CD4-positive, alpha-beta T cell treated with Interleukin-12 subunit alpha and Interleukin-12 subunit beta, for 1 hour (primary cell): ENCODE measurements around the gene LRRC4C.

ENCODE experiments used
- DNase-seq: peaks from one replicate; pipeline ENCODE4 v3.0.0-alpha.2; 2020

Gene LRRC4C

DNA sequence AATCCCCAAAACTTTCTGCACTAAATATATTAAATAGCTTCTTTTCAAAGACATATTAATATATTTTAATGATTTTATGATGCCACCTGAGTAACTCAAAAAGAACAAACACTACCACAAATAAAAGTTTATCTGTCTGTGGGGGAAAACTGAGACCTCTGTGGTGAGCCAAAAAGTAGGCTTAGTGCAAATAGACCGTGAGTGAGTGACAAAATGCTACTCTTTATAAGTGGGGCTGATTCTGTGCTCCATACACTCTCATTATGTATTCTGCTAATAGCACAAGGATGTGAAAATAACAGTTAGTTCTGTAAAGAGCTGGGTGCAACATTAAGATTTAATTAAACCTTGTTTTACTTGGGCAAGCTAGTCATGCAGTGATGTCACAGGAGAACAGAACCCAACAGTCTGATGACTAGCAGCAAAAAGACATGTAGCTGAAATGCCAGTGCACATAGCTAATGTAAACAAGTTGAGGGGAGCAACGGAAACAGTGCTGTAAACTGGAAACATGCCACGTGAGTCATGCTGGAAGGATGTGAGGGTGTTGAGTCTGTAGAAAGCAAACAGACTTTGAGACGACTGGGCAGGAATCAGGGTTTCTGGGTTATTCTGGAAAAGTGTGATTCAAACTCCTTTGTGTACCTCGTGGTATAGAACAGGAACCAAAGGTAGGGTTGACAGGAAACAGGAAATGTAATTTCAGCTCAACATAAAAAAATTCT is 1130.4 kb downstream of the LRRC4C start:
- no peak for DNase-seq

DNA sequence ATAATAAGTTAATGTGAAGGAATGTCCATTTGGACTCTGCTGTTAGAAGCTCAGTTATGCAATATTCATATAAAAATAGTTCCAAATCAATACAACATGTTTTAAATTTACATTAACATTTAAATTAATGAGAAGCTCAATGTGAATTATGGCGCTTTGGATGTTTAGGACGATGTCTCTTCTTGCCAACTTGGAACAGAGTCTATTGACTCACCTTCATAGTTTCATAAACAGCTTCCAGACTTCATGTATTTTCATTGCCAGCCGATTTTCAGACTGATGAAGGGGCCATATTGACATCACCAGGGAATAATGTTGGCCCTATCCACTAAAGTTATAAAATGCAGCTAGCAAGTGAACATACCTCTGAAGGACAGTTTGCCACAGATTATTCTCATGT is 1136.2 kb downstream of the LRRC4C start:
- DNase-seq = no peak

GRCh38 chr11:40321537-40321936 is 1137.9 kb downstream of the LRRC4C start:
- DNase-seq = no peak

GRCh38 chr11:40316171-40316570 is 1143.3 kb downstream of the LRRC4C start:
- no peak for DNase-seq

GRCh38 chr11:40315122-40315521 is 1144.3 kb downstream of the LRRC4C start:
- no peak for DNase-seq

DNA sequence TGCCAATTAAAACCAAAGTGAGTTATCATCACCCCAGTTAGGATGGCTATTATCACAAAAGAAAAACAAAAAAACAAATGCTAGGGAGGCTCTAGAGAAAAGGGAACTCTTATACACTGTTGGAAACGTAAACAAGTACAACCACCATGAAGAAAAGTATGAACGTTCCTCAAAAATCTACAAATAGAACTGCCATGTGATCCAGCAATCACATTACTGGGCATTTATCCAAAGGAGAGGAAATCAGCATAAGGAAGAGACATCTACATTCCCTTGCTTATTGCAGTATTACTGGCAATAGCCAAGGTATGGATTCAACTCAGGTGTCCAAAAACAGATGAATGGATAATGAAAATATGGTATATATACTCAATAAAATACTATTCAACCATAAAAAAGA is 1145.1 kb downstream of the LRRC4C start:
- no peak for DNase-seq

DNA sequence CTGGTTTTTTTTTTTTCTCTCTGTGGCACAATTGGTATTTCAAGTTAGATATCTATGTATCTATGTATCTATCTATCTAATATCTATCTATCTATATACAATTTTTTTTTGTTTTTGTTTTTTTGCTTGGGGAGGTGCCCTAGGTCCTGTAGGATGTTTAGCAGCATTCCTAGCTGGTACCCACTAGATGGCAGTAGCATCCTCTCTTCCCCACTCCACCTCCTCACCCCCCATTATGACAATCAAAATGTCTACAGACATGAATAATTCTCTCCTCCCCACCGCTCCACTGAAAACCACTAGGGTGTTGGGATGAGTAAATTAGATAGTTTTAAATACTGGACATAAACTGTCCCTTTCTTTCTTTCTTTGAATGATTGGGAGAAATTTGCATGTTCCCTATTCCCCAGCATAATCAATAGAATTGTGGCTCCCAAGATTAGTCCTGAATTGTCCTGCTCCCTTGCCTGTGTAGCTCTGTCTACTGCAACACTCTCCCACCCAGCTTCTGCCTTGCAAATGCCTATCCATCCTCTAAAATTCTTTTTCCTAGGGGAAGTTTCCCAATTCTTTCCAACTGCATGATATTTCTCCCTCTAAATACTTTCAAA is 1152.4 kb downstream of the LRRC4C start:
- DNase-seq = no peak

DNA sequence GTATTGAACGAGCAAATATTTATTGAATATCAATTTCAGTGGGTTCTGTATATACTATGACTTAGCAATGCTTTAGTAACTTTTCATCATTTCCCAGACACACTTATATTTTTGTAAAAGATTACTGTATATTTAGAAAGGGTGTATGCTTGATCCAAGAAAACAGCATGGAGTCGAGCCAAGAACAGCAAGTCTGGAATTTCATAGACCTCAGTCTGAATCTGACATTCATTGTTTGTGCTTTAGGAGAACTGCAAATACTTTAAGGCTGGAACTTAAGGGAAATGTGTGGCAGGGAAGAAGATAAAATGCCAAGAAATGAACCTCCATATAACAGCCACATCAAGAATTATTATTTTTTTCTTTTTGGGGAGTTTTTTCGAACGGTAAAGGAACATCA is 1156.8 kb downstream of the LRRC4C start:
- DNase-seq = no peak

DNA sequence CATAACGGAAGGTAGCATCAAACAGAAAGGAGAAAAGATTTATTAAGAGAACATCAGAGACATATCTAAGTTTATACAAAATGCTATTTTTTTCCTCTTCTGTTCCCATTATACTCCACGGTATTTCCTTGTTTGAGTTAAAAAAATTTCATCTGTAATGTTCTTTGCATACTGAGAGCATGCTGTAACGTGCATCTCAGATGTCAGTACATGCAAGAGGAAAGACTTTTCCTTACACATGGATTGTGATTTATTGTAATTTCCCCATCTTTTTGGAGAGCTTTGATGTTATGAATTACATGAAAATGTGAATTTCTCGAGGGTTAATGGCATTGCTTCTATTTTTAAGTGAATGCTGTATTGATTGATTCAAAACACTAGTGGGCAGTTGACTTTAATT is 1164.0 kb downstream of the LRRC4C start:
- DNase-seq = no peak

DNA sequence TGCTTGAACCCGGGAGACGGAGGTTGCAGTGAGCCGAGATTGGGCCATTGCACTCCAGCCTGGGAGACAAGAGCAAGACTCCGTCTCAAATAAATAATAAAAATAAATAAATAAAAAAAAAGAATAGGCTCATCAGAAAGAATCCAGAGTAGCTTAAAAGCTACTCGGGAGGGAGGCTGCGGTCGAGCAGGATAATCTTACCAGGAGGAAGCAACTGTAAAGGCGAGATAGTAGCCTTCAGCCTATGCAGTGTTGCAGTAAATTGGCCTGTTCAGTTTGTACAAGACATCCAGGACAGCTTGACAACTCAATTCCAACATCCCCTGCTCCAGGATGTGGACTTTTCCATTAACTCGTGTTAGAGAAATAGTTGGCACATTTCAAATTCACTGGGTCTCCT is 1164.7 kb downstream of the LRRC4C start:
- no peak for DNase-seq

GRCh38 chr11:40294349-40294735 is 1165.1 kb downstream of the LRRC4C start:
- DNase-seq = no peak

- peak; percentile 12 for DNase-seq
These were observed 1165.7 kb downstream of the LRRC4C start for GRCh38 chr11:40293655-40294348.

DNA sequence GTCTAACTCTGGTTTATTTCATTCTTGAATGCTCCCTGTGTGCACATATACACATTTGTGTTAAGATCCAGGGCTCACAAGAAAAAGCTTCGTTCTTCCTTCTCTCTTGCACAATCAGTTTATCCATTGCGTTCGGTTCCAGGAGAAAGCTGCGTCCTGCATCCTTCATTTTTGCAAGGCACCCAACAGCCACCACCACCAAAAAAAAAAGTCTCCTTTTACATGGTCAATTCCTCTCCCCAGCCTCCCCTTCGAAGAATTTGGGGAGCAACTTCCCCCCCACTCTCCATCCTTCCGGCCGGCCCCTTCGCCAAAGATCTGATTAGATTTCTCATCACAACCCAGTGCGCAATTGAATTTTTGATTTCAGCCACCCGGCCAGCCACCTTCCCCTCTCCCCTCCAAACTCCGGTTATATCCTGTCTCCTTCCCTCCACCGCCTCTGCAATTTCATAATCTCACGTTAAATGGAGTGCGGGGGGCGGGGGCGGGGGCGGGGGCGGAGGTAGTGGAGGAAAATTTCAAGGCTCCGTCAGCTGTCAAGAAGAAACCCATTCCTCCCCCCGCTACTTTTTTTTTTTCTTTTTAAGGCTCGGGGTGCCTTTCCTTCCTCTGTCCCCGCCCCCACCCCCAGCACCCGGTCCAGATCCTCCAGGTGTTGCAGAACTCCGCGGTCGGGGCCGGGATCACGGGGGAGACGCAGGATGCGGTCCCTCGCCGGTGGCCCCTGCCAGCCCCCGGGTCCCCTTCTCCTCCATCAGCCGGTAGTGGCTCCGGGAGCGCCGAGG is 1166.5 kb downstream of the LRRC4C start:
- DNase-seq = no peak

- DNase-seq = no peak
These were observed 1167.7 kb downstream of the LRRC4C start for GRCh38 chr11:40291741-40292140.

GRCh38 chr11:40291329-40291728 is 1168.1 kb downstream of the LRRC4C start:
- no peak for DNase-seq

DNA sequence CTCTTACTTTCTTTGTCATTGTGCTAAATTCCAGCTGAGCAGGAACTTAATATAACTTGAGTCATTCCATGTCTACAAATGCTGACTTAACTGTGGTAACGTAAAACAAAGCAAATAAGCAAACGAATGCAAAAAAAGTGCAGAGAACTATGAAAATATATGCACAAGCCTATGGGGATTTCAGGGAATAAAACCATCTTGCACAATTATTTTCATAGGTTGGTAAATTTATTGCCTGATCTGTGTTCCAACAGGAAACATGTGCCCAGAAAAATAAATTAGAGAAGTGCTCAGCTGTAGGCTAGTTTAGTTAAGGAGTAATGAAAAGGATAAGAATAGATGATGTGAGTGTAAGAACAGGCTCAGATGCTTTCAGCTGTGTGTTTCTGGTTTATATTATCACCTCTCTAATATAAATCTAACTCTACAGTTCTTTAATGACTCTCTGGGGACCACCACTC is 1169.3 kb downstream of the LRRC4C start:
- no peak for DNase-seq

DNA sequence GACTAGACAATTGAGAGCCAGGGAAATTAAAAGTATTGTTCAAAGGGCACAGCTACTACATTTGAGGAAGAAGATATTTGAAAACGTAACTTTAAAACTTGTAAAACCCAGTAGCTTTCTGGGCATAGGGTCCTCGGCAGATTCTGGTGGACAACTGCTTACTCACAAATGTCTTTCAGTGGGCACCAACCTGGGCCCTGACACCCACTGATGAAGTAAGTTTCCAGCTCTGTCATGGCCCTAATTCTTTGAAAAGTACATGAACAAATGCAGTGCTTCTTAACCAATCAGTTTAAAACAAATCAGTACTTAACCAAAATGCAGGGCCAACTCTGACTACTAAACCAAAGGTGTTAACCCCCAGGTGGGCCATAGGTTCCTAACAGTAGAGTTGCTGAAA is 1170.1 kb downstream of the LRRC4C start:
- DNase-seq = no peak

DNA sequence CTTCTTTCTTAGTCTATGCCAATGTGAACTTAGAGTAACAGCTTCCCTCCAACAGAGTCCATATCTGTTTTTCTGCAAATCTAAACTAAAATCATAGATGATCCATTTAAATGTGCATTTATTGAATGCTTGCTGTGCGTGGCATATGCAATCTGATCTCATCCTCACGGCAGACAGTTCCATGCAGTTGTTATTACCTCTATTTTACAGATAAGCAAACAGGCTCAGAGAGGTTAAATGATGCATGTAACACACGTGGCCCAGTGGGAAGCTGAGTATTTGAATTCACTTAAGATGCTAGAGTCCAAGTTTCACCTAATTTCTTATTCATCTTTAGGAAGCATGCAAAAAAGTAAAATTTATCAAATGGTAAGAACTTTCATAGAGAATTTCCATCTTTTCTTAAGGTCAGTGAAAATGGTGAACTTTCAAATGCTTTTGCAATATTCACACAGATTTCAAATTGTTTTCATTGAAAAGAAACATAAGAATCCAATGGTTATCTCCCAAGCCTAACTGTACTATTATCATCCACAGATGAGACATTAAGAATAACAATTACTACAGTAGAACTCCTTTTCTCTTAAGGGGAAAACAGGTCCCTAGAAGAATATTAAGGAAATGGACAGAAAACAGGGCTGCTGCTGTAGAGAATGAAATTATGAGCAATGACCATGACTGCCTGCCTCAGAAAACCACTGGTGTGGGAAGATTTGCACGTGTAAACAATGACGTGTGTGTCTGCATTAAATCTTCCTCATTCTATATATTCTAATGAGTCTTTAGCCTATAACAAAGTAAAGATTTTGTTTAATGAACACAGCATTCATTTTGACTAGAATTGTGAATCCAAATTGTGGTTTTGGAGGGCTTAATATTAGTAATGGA is 1171.3 kb downstream of the LRRC4C start:
- no peak for DNase-seq

DNA sequence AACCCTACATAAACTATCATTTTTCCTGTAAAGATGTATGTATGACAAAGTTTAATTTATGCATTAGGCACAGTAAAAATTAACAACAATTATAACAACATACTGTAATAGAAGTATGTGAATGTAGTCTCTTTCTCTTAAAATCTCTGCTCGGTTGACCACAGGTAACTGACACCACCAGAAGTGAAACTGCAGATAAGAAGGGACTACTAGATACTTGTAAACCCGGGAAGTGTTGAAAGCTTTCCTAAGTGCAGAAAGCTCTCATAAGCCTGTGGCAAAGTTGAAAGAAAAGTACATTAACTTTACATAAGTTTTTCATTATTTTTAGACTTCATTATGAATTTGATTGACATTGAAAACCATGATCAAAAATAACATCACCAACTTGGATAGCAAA is 1173.3 kb downstream of the LRRC4C start:
- no peak for DNase-seq

DNA sequence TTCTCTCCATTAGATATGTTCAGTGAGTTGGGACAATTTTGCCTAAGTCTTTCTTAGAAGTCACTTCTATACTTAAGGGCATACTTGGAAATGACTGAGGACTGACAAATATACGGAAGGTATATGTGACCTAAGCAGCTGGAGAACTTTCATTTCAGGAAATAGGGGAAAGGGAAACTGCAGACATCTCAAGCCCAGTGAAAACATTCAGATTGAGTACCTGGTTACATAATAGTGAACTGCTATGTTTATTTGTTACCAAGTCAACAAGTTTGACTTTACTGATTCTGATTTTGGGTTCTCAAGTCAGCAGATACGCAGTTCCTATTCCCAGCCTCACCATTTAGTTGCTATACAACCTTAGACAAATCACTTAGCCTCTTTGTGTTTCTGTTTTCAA is 1173.9 kb downstream of the LRRC4C start:
- no peak for DNase-seq

- no peak for DNase-seq
These were observed 1178.3 kb downstream of the LRRC4C start for GRCh38 chr11:40281052-40281580.
